Keratinocyte (primary cell): ENCODE data around the gene KIAA1143. TPM values are rescaled to one million over a fixed set of nuclear protein-coding genes. Genes with fewer than 3 reads are reported as not detected.

Source experiments
- DNase-seq: peaks from one replicate; pipeline ENCODE4 v3.0.0-alpha.2; 2011; ENCODE audit warnings: low read depth, missing footprints, low spot score
- FAIRE-seq: peaks from 2 replicates; lab custom pipeline; 2011; peaks lifted over from hg19 to GRCh38; lab: Jason Lieb, UNC
- H2AFZ ChIP-seq: 2 replicates; pipeline ENCODE4 v1.6.0; 2012; ENCODE audit warnings: low read length, control low read depth, inconsistent platforms; ENCODE audit not compliant: control insufficient read depth
- H3K27ac ChIP-seq: 2 replicates; pipeline ENCODE4 v1.5.1; 2011; ENCODE audit warnings: low read length; ENCODE audit not compliant: control insufficient read depth, insufficient read depth
- H3K27me3 ChIP-seq: 3 replicates; pipeline ENCODE4 v1.6.0; 2011; ENCODE audit warnings: low read length; ENCODE audit not compliant: control insufficient read depth, insufficient read depth; ENCODE audit errors: extremely low read depth
- H3K36me3 ChIP-seq, 2 experiments: 2 replicates in 1 of 2; 3 replicates in 1 of 2; pipeline ENCODE4 v1.5.1; 2011; ENCODE audit warnings: low read length in 2 of 2, mild to moderate bottlenecking in 1 of 2; ENCODE audit not compliant: control insufficient read depth in 2 of 2, insufficient read depth in 2 of 2; ENCODE audit errors: extremely low read depth in 1 of 2
- H3K4me1 ChIP-seq: 3 replicates; pipeline ENCODE4 v1.5.1; 2011; ENCODE audit warnings: low read length; ENCODE audit not compliant: control insufficient read depth, insufficient read depth; ENCODE audit errors: extremely low read depth
- H3K4me2 ChIP-seq: 3 replicates; pipeline ENCODE4 v1.6.0; 2011; ENCODE audit warnings: low read depth, low read length; ENCODE audit not compliant: control insufficient read depth, insufficient read depth; ENCODE audit errors: extremely low read depth
- H3K4me3 ChIP-seq, 3 experiments: fragments of 200-600 bp in 1 of 3; sonication (generic) in 1 of 3; 2 replicates in 2 of 3; 3 replicates in 1 of 3; pipeline ENCODE4 v1.5.1; 2011 to 2016; ENCODE audit warnings: low read length in 3 of 3, mild to moderate bottlenecking in 3 of 3, control low read depth in 2 of 3, inconsistent platforms in 1 of 3, low read depth in 1 of 3, mixed read lengths in 1 of 3, mixed run types in 1 of 3, moderate library complexity in 1 of 3; ENCODE audit not compliant: control insufficient read depth in 2 of 3, insufficient read depth in 2 of 3; ENCODE audit errors: extremely low read depth in 1 of 3
- H3K79me2 ChIP-seq: 2 replicates; pipeline ENCODE4 v1.6.0; 2012; ENCODE audit warnings: low read length; ENCODE audit not compliant: control insufficient read depth, insufficient read depth
- H3K9ac ChIP-seq: 3 replicates; pipeline ENCODE4 v1.6.0; 2011; ENCODE audit warnings: low read length; ENCODE audit not compliant: control insufficient read depth, insufficient read depth; ENCODE audit errors: extremely low read depth
- H3K9me1 ChIP-seq: 3 replicates; pipeline ENCODE4 v1.6.0; 2011; ENCODE audit warnings: low read length; ENCODE audit not compliant: control insufficient read depth, insufficient read depth; ENCODE audit errors: extremely low read depth
- H3K9me3 ChIP-seq: 2 replicates; pipeline ENCODE4 v1.5.1; 2012; ENCODE audit warnings: low read depth, low read length; ENCODE audit not compliant: control insufficient read depth
- H4K20me1 ChIP-seq: 3 replicates; pipeline ENCODE4 v1.6.0; 2011; ENCODE audit warnings: low read length; ENCODE audit not compliant: control insufficient read depth, insufficient read depth; ENCODE audit errors: extremely low read depth
- EZH2 ChIP-seq: IDR thresholded peaks from one replicate; pipeline ENCODE4 v1.6.1; 2012; ENCODE audit warnings: inconsistent platforms, mild to moderate bottlenecking, low read length, moderate library complexity
- dilution Hi-C: fragments of 300-500 bp; cut with MboI; formaldehyde crosslinking; loops from one replicate; pipeline ENCODE4 v1.7.0; 2020; ENCODE audit warnings: low sequenced_read_pairs; ENCODE audit not compliant: extremely low pct_ligation_motif_present
- polyA plus RNA-seq, 5 experiments: library from polyadenylated mRNA; depleted of rRNA in 3 of 5; stranded (reverse) in 3 of 5; stranded (forward) in 1 of 5; unstranded in 1 of 5; fragments of >200 nt; gene quantifications; 1 replicate in 1 of 5; 2 replicates in 3 of 5; 3 replicates in 1 of 5; pipeline versions ENCODE4 v1.2.1 to v1.2.3, GENCODE V29; 2011 to 2012; ENCODE audit warnings: missing spikeins in 2 of 5, low read depth in 1 of 5, low replicate concordance in 1 of 5
- TF ChIP-seq, protein P1 (sequence below), 3 experiments: IDR thresholded peaks in 1 of 3; conservative IDR thresholded peaks in 1 of 3; optimal IDR thresholded peaks in 1 of 3; 2 replicates in 2 of 3; 3 replicates in 1 of 3; pipeline versions ENCODE3 to v1.5.1; 2011; ENCODE audit warnings: low read length in 3 of 3, mild to moderate bottlenecking in 3 of 3, moderate library complexity in 2 of 3, control low read depth in 1 of 3, inconsistent platforms in 1 of 3; ENCODE audit not compliant: insufficient read depth in 2 of 3; ENCODE audit errors: extremely low read depth in 1 of 3

Gene KIAA1143
- polyA plus RNA-seq, 1 donor (not counting 4 experiments of a cell fraction or from before 2014, with no cell fraction given) = 12.7 TPM

- Histone ChIP-seq H2AFZ (peak within 1 kb of the TSS; percentile 100), H3K9me3 (peaks cover 4% of the 10 kb centered on the region), H3K79me2 (peaks cover 4% of the 10 kb centered on the region), H3K9me1 (no peaks in the 10 kb centered on the region), H3K9ac (peak within 1 kb of the TSS; percentile 82), H3K27ac (peak within 1 kb of the TSS; percentile 54), H3K4me3 (peak within 1 kb of the TSS; percentile 79 to 97 (median 92)), H4K20me1 (no peaks in the 10 kb centered on the region), H3K27me3 (no peaks in the 10 kb centered on the region), H3K4me1 (peaks cover 8% of the 10 kb centered on the region), H3K36me3 (no peaks in the 10 kb centered on the region), H3K4me2 (peak within 1 kb of the TSS; percentile 94)
- DNase-seq (no peak), FAIRE-seq (peak; percentile 80)
- dilution Hi-C loops = no loop called here
- TF ChIP-seq, protein P1, sequence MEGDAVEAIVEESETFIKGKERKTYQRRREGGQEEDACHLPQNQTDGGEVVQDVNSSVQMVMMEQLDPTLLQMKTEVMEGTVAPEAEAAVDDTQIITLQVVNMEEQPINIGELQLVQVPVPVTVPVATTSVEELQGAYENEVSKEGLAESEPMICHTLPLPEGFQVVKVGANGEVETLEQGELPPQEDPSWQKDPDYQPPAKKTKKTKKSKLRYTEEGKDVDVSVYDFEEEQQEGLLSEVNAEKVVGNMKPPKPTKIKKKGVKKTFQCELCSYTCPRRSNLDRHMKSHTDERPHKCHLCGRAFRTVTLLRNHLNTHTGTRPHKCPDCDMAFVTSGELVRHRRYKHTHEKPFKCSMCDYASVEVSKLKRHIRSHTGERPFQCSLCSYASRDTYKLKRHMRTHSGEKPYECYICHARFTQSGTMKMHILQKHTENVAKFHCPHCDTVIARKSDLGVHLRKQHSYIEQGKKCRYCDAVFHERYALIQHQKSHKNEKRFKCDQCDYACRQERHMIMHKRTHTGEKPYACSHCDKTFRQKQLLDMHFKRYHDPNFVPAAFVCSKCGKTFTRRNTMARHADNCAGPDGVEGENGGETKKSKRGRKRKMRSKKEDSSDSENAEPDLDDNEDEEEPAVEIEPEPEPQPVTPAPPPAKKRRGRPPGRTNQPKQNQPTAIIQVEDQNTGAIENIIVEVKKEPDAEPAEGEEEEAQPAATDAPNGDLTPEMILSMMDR (optimal IDR thresholded peaks at IDR 0.05 in 1 of 3, IDR thresholded peaks at IDR 0.05 in 1 of 3, conservative IDR thresholded peaks at IDR 0.05 in 1 of 3; ENCODE audit: extremely low read depth in 1 of 3, insufficient read depth in 2 of 3, low read length in 3 of 3) = peak; percentile 21 to 65 (median 35)
- TF ChIP-seq EZH2 = no peak
Measured at GRCh38 chr3:44712455-44713075, 48.9 kb downstream of the KIAA1143 start, which contains the start of gene ZNF502. ZNF502 (plus strand) TSS chr3:44712660; CDS start chr3:44720262, 7,602 bp downstream.

Other genes starting within 250 kb of the KIAA1143 start
- gene ZKSCAN7, start 206.4 kb downstream of the KIAA1143 start, polyA plus RNA-seq = 0.93 to 1.9 TPM (median 1.6 TPM) in 3 replicates
- 0.01 to 0.05 TPM (median 0.02 TPM) in 3 replicates for gene ZNF660, start 176.7 kb downstream of the KIAA1143 start, polyA plus RNA-seq
- 6.3 to 8.8 TPM (median 8.0 TPM) in 3 replicates for gene ZNF197, start 136.6 kb downstream of the KIAA1143 start, polyA plus RNA-seq
- 5.5 to 9.4 TPM (median 6.3 TPM) in 3 replicates for gene ZNF35, start 112.9 kb downstream of the KIAA1143 start, polyA plus RNA-seq
- 3.3 to 4.9 TPM (median 4.8 TPM) in 3 replicates for gene ZNF502, start 49.0 kb downstream of the KIAA1143 start, polyA plus RNA-seq
- gene ZNF501, start 32.0 kb downstream of the KIAA1143 start, polyA plus RNA-seq = 2.5 to 2.8 TPM (median 2.7 TPM) in 3 replicates
- gene KIF15, start 175 bp upstream of the KIAA1143 start, polyA plus RNA-seq = 0.53 to 2.8 TPM (median 2.1 TPM) in 3 replicates
- 15.0 to 25.2 TPM (median 19.5 TPM) in 3 replicates for gene TMEM42, start 100.3 kb upstream of the KIAA1143 start, polyA plus RNA-seq
- gene TGM4, start 113.0 kb upstream of the KIAA1143 start, polyA plus RNA-seq = 1.3 to 2.2 TPM (median 1.3 TPM) in 3 replicates
- 151 to 203 TPM (median 162 TPM) in 3 replicates for gene ZDHHC3, start 214.6 kb upstream of the KIAA1143 start, polyA plus RNA-seq
- gene EXOSC7, start 214.6 kb upstream of the KIAA1143 start, polyA plus RNA-seq = 75.9 to 94.4 TPM (median 89.3 TPM) in 3 replicates